ENCODE measurements around the gene TUBA1B. TPM values are rescaled to one million over a fixed set of nuclear protein-coding genes. Genes with fewer than 3 reads are reported as not detected.

Gene TUBA1B
- total and polyA plus RNA-seq, 4 donors = 261 to 1,091 (median 658) TPM

DNA sequence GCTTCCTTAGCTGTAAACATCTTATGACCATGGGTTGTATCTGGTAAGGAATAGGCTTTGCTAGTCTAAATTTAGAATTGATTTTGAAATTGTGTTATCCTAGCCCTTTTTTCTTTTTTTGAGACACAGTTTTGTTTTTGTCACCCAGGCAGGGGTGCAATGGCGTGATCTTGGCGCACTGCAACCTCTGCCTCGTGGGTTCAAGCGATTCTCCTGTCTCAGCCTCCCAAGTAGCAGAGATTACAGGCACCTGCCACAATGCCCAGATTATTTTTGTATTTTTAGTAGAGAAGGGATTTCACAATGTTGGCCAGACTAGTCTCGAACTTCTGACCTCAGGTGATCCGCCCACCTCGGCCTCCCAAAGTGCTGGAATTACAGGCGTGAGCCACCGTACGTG, 2.4 kb upstream of the TUBA1B start:
- H3K27me3 ChIP-seq (ENCODE audit: control insufficient read depth in 3 of 3, insufficient read depth in 3 of 3, low read length in 2 of 3) = no peaks in the 10 kb centered on the region
- no peak overlapping the region for H3K4me3 ChIP-seq
- peaks cover 5 to 22% (median 10%) of the 10 kb centered on the region in 4 donors for H3K36me3 ChIP-seq (ENCODE audit: control insufficient read depth in 4 of 4, insufficient read depth in 4 of 4, low read length in 4 of 4)
- DNase-seq = peak in 1 of 3 donors; percentile 15
- H3K4me1 ChIP-seq (ENCODE audit: control insufficient read depth in 5 of 5, insufficient read depth in 5 of 5, low read length in 5 of 5) = peaks cover 0 to 29% (median 5%) of the 10 kb centered on the region in 5 donors
- H3K9ac ChIP-seq (ENCODE audit: insufficient read depth in 1 of 2, low read length in 2 of 2) = peak overlapping the region in 1 of 2 donors; percentile 11
- TF ChIP-seq, protein P1, sequence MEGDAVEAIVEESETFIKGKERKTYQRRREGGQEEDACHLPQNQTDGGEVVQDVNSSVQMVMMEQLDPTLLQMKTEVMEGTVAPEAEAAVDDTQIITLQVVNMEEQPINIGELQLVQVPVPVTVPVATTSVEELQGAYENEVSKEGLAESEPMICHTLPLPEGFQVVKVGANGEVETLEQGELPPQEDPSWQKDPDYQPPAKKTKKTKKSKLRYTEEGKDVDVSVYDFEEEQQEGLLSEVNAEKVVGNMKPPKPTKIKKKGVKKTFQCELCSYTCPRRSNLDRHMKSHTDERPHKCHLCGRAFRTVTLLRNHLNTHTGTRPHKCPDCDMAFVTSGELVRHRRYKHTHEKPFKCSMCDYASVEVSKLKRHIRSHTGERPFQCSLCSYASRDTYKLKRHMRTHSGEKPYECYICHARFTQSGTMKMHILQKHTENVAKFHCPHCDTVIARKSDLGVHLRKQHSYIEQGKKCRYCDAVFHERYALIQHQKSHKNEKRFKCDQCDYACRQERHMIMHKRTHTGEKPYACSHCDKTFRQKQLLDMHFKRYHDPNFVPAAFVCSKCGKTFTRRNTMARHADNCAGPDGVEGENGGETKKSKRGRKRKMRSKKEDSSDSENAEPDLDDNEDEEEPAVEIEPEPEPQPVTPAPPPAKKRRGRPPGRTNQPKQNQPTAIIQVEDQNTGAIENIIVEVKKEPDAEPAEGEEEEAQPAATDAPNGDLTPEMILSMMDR (IDR thresholded peaks at IDR 0.05; ENCODE audit: control extremely low read depth, extremely low read depth) = no peak
- no peaks in the 10 kb centered on the region for H3K9me3 ChIP-seq (ENCODE audit: control insufficient read depth in 4 of 4, insufficient read depth in 3 of 4, low read length in 3 of 4)
- H3K27ac ChIP-seq (ENCODE audit: low read depth in 1 of 2, low read length in 1 of 2) = no peak overlapping the region
- no peak for ATAC-seq (ENCODE audit: insufficient read depth, low FRiP score)
- WGBS, 2 donors = 86 to 91% methylated on average over 10 of the region's 10 CpGs

GRCh38 chr12:49133014-49133413, 1.8 kb upstream of the TUBA1B start:
- H3K27me3 ChIP-seq (ENCODE audit: control insufficient read depth in 3 of 3, insufficient read depth in 3 of 3, low read length in 2 of 3) = no peaks in the 10 kb centered on the region
- ATAC-seq (ENCODE audit: insufficient read depth, low FRiP score) (no peak), DNase-seq (peak in 1 of 3 donors; percentile 9)
- WGBS, 2 donors = 77 to 81% methylated on average over 5 of the region's 5 CpGs
- H3K9me3 ChIP-seq (ENCODE audit: control insufficient read depth in 4 of 4, insufficient read depth in 3 of 4, low read length in 3 of 4) = no peaks in the 10 kb centered on the region
- TF ChIP-seq, protein P1 (IDR thresholded peaks at IDR 0.05; ENCODE audit: control extremely low read depth, extremely low read depth) = no peak
- H3K4me3 ChIP-seq = no peak overlapping the region
- H3K9ac ChIP-seq (ENCODE audit: insufficient read depth in 1 of 2, low read length in 2 of 2) = peak overlapping the region in 1 of 2 donors; percentile 11
- no peak overlapping the region for H3K27ac ChIP-seq (ENCODE audit: low read depth in 1 of 2, low read length in 1 of 2)
- peaks cover 6 to 22% (median 10%) of the 10 kb centered on the region in 4 donors for H3K36me3 ChIP-seq (ENCODE audit: control insufficient read depth in 4 of 4, insufficient read depth in 4 of 4, low read length in 4 of 4)
- peaks cover 0 to 29% (median 5%) of the 10 kb centered on the region in 5 donors for H3K4me1 ChIP-seq (ENCODE audit: control insufficient read depth in 5 of 5, insufficient read depth in 5 of 5, low read length in 5 of 5)

DNA sequence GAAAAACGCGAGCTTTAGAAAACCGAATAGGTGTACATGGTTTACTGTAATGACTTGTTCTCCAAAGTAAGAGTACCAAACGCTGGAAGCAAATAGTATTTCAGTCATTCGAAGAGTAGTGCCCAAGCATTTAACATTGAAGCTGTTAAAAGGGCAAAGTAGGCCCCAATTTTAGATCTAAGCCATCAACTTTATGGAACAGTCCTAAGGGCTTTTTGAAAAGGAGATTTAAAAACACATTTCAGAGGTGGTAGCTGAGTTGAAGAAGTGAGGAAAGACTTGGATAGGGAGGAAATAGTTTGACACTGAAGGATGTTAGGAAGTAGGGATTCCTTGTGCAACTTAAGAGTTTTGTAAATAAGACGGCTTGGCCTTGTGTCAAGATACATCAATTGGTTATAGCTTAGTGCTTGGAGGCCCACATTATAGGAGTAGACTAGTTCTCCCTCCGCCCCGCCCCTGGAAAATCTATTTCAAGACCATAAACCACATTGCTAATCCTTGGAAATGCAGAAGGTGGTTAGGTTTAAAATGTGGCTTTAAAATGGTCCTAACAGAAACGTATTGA, 783 bp upstream of the TUBA1B start:
- no peak for ATAC-seq (ENCODE audit: insufficient read depth, low FRiP score)
- Histone ChIP-seq H3K27ac (ENCODE audit: low read depth in 1 of 2, low read length in 1 of 2) (peak overlapping the region in 1 of 2 donors; percentile 86), H3K9me3 (ENCODE audit: control insufficient read depth in 4 of 4, insufficient read depth in 3 of 4, low read length in 3 of 4) (no peaks in the 10 kb centered on the region), H3K27me3 (ENCODE audit: control insufficient read depth in 3 of 3, insufficient read depth in 3 of 3, low read length in 2 of 3) (no peaks in the 10 kb centered on the region), H3K4me3 (no peak overlapping the region), H3K9ac (ENCODE audit: insufficient read depth in 1 of 2, low read length in 2 of 2) (peak overlapping the region in 1 of 2 donors; percentile 85), H3K4me1 (ENCODE audit: control insufficient read depth in 5 of 5, insufficient read depth in 5 of 5, low read length in 5 of 5) (peaks cover 0 to 29% (median 5%) of the 10 kb centered on the region in 5 donors), H3K36me3 (ENCODE audit: control insufficient read depth in 4 of 4, insufficient read depth in 4 of 4, low read length in 4 of 4) (peaks cover 12 to 31% (median 17%) of the 10 kb centered on the region in 4 donors)
- DNase-seq = peak in 2 of 3 donors; percentile 76 to 85
- TF ChIP-seq, protein P1 (IDR thresholded peaks at IDR 0.05; ENCODE audit: control extremely low read depth, extremely low read depth) = no peak
- WGBS, 2 donors = 14 to 20% methylated on average over 9 of the region's 9 CpGs

Measured in lung (tissue), 12 donors.